Kidney (tissue), 14 donors: Measurements from ENCODE around the gene ATG16L2. TPM values are rescaled to one million over a fixed set of nuclear protein-coding genes. Genes with fewer than 3 reads are reported as not detected.
A peak's percentile ranks its signal among the peaks of the same experiment; 100 is the strongest.

Experiments
- DNase-seq, 5 donors: peaks; one replicate each; pipeline ENCODE4 v3.0.0-alpha.2; 2013 to 2020
- FAIRE-seq: peaks from 2 replicates; lab custom pipeline; 2012; peaks lifted over from hg19 to GRCh38; lab: Jason Lieb, UNC
- H3K27ac ChIP-seq, 2 donors: one replicate each; pipeline ENCODE4 v1.7.0; 2013; ENCODE audit warnings: low read depth in 2 of 2, low read length in 2 of 2, inconsistent platforms in 1 of 2
- H3K27me3 ChIP-seq: one replicate; pipeline ENCODE4 v1.7.1; 2013; ENCODE audit warnings: low read length, inconsistent platforms; ENCODE audit not compliant: control insufficient read depth, insufficient read depth
- H3K36me3 ChIP-seq, 3 donors: one replicate each; pipeline versions ENCODE4 v1.7.0 to v1.7.1; 2013; ENCODE audit warnings: low read length in 3 of 3, control low read depth in 1 of 3, inconsistent platforms in 1 of 3; ENCODE audit not compliant: insufficient read depth in 3 of 3, control insufficient read depth in 2 of 3
- H3K4me1 ChIP-seq, 3 donors: one replicate each; pipeline versions ENCODE4 v1.7.0 to v1.7.1; 2013; ENCODE audit warnings: low read length in 3 of 3, inconsistent platforms in 1 of 3, low read depth in 1 of 3; ENCODE audit not compliant: control insufficient read depth in 2 of 3, insufficient read depth in 2 of 3
- H3K4me3 ChIP-seq, 3 donors: one replicate each; pipeline versions ENCODE4 v1.7.0 to v1.8.1; 2013; ENCODE audit warnings: low read length in 3 of 3, control low read depth in 1 of 3, inconsistent platforms in 1 of 3
- H3K9ac ChIP-seq, 3 donors: one replicate each; pipeline versions ENCODE4 v1.7.0 to v1.7.1; 2013; ENCODE audit warnings: low read length in 3 of 3, control low read depth in 1 of 3, inconsistent platforms in 1 of 3
- H3K9me3 ChIP-seq, 3 donors: one replicate each; pipeline versions ENCODE4 v1.7.0 to v1.7.1; 2013; ENCODE audit warnings: low read length in 3 of 3, control low read depth in 1 of 3, inconsistent platforms in 1 of 3; ENCODE audit not compliant: control insufficient read depth in 2 of 3, insufficient read depth in 1 of 3
- intact Hi-C: fragments of 100-400 bp; cut with DNase I; formaldehyde crosslinking; loops from one replicate; pipeline ENCODE4 v1.11.1; 2022
- polyA plus RNA-seq: library from polyadenylated mRNA; stranded (reverse); fragments of 350-450 nt; fragmentation: Illumina TruSeq; extraction: RNeasy Lipid Tissue Mini Kit (QIAGEN cat#74804); gene quantifications from one replicate; pipeline ENCODE4 v1.2.3, GENCODE V29; 2014; ENCODE audit warnings: low read depth, low replicate concordance; ENCODE audit not compliant: insufficient read depth
- total RNA-seq: library from RNA; stranded (reverse); fragmentation: NEBNext Ultra II Directional; extraction: Animal tissue kit (Norgen Biotek cat#: 25700); gene quantifications from one replicate; pipeline ENCODE4 v1.2.1, GENCODE V29; 2021
- TF ChIP-seq, protein P1 (sequence below): IDR thresholded peaks from 3 replicates; pipeline ENCODE4 v1.5.1; 2012; ENCODE audit warnings: mild to moderate bottlenecking, moderate library complexity, borderline replicate concordance; ENCODE audit not compliant: insufficient read depth; ENCODE audit errors: extremely low read depth
- donor health status: control.
- donor health status: control.
- donor health status: control.
- donor health status: control.
- donor health status: control.
- donor health status: DM: yes; HTN: yes; CAD: no.
- donor health status: Normal renal cell carcinoma (clear cell type).

ATG16L2 gene
- total and polyA plus RNA-seq, 2 donors from 2014 or later: 16.1 to 38.6 TPM

DNA sequence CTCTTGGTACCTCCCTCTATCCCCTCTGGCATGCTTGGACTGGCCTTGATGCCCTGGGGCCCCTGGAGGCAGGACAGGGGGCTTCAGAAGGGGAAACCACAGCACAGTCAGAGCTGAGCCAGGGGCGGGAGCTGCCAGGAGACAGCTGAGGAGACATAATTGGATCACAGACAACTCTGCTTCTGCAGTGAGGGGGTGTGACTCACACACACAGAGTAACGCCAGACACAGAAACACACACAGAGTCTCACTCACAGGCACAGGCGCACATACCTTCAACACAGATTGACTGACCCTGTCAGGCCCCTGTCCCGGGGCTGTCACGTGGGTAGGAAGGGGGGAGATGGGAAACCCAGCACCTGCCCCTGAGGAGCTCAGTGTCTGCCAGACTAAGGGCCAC is 40.9 kb upstream of the ATG16L2 start:
- peak in 2 of 5 donors; percentile 61 to 62 for DNase-seq
- intact Hi-C loops: no loop called here
- Histone ChIP-seq H3K9ac (peak overlapping the region in 1 of 3 donors; percentile 49), H3K27ac (no peak overlapping the region), H3K4me1 (peaks cover 4 to 34% (median 16%) of the 10 kb centered on the region in 3 donors), H3K36me3 (no peaks in the 10 kb centered on the region), H3K9me3 (no peaks in the 10 kb centered on the region), H3K27me3 (no peaks in the 10 kb centered on the region), H3K4me3 (no peak overlapping the region)
- TF ChIP-seq, protein P1, sequence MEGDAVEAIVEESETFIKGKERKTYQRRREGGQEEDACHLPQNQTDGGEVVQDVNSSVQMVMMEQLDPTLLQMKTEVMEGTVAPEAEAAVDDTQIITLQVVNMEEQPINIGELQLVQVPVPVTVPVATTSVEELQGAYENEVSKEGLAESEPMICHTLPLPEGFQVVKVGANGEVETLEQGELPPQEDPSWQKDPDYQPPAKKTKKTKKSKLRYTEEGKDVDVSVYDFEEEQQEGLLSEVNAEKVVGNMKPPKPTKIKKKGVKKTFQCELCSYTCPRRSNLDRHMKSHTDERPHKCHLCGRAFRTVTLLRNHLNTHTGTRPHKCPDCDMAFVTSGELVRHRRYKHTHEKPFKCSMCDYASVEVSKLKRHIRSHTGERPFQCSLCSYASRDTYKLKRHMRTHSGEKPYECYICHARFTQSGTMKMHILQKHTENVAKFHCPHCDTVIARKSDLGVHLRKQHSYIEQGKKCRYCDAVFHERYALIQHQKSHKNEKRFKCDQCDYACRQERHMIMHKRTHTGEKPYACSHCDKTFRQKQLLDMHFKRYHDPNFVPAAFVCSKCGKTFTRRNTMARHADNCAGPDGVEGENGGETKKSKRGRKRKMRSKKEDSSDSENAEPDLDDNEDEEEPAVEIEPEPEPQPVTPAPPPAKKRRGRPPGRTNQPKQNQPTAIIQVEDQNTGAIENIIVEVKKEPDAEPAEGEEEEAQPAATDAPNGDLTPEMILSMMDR: no peak
- no peak for FAIRE-seq

DNA sequence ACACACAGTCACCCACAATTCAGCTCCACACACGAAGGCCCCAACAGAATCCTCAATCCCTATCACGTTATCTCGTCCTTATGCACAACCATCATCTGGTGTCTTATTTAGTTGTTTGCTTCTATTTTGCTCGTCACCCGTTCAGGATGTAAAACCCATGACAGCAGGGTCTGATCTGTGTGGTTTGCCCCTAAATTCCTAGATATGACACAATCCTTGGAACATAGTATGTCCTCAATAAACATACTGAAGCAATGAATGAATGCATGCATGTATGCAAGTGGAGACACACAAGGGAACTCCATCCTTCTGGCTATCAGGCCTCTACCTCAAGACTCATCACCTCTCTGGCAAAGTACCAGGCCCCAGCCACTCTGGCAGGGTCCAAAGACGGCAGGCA is 40.5 kb upstream of the ATG16L2 start:
- Histone ChIP-seq H3K4me1 (peaks cover 4 to 38% (median 16%) of the 10 kb centered on the region in 3 donors), H3K4me3 (no peak overlapping the region), H3K9ac (no peak overlapping the region), H3K27me3 (no peaks in the 10 kb centered on the region), H3K36me3 (no peaks in the 10 kb centered on the region), H3K27ac (no peak overlapping the region), H3K9me3 (no peaks in the 10 kb centered on the region)
- intact Hi-C loops: no loop called here
- DNase-seq (no peak), FAIRE-seq (no peak)
- TF ChIP-seq, protein P1: no peak

DNA sequence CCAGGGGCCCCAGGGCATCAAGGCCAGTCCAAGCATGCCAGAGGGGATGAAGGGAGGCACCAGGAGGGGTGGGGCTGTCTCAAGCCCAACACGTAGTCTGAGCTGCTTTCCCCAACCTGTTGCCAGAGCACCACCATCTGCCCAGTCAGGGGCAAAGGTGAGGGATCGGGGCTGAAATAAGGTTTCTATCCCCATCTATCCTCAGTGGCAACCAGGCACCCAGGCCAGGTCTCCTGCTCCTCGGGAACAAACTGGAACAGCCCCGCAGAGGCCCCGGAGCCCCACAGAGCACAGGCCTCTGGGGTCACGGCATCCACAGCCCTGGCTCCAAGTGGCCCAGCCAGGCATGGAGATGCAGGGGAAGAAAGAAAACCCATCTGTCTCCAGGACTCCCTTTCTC is 39.7 kb upstream of the ATG16L2 start:
- intact Hi-C loops: no loop called here
- Histone ChIP-seq H3K4me3 (no peak overlapping the region), H3K4me1 (peaks cover 4 to 45% (median 17%) of the 10 kb centered on the region in 3 donors), H3K36me3 (no peaks in the 10 kb centered on the region), H3K9ac (no peak overlapping the region), H3K27me3 (no peaks in the 10 kb centered on the region), H3K9me3 (no peaks in the 10 kb centered on the region), H3K27ac (no peak overlapping the region)
- no peak for DNase-seq
- TF ChIP-seq, protein P1: no peak
- FAIRE-seq: no peak
